Measurements from ENCODE around the gene MCF2L.

MCF2L gene

DNA sequence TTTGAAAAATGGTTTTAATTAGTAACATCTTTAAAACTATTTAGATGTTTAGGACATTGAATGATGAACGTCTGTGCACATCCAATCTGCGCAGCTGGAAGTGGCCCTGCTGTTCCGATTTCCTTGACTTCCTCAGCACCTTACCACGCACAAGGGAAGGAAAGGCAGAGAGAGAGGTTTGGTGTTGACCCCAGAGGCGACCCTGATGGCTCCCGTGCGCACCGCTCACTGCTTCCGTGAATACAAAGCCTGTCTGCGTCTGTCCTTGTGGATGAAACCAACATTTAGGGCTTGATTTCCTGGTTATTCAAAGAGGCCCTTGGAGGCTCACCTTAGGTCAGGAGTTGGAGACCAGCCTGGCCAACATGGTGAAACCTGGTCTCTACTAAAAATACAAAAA lies 8.5 kb downstream of the MCF2L start:
- no peak overlapping the region for H3K4me3 ChIP-seq (ENCODE audit: low read depth, low read length)
- TF ChIP-seq, protein P1, sequence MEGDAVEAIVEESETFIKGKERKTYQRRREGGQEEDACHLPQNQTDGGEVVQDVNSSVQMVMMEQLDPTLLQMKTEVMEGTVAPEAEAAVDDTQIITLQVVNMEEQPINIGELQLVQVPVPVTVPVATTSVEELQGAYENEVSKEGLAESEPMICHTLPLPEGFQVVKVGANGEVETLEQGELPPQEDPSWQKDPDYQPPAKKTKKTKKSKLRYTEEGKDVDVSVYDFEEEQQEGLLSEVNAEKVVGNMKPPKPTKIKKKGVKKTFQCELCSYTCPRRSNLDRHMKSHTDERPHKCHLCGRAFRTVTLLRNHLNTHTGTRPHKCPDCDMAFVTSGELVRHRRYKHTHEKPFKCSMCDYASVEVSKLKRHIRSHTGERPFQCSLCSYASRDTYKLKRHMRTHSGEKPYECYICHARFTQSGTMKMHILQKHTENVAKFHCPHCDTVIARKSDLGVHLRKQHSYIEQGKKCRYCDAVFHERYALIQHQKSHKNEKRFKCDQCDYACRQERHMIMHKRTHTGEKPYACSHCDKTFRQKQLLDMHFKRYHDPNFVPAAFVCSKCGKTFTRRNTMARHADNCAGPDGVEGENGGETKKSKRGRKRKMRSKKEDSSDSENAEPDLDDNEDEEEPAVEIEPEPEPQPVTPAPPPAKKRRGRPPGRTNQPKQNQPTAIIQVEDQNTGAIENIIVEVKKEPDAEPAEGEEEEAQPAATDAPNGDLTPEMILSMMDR (IDR thresholded peaks at IDR 0.05; ENCODE audit: low read depth, low read length) = no peak

DNA sequence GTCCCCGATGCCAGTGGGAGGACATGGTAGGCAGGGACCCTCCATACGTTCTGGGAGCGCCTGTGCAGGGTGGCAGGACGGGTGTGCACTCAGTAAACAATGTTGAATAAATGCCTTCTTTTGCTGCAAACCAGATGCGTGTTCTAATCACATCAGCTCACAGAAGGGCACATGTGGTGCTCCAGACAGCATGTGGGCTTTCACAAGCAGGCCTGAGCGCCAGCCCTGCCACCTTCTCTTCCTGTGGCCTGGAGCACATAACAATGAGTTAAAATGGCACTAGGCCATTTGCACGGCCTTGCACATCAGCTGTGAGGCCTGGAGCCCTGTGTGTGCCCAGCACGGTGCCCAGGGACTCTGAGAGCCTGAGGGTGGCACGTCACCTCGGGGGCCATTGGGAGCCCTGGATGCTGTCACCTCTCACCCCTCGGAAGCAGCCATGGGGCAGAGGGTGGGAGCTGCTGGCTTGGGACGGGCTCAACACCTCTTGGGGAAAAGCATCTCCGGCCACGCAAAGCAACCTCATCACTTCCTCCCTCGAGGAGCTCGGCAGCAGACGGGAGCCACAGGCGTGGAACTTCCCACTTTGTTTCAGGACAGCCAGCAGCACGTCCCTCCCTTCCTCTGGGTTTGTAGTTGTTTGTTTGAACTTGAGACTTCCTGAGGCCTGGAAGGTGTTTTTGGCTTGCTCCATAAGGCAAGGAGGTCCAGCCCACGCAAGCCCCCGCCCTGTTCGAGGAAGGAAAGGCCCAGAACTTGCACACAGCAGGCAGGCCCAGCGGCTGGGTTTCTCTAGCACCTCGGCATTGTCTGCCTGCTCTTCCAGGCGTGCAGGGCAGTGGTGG lies 9.8 kb downstream of the MCF2L start:
- TF ChIP-seq, protein P1 (IDR thresholded peaks at IDR 0.05; ENCODE audit: low read depth, low read length) = no peak
- no peak overlapping the region for H3K4me3 ChIP-seq (ENCODE audit: low read depth, low read length)

DNA sequence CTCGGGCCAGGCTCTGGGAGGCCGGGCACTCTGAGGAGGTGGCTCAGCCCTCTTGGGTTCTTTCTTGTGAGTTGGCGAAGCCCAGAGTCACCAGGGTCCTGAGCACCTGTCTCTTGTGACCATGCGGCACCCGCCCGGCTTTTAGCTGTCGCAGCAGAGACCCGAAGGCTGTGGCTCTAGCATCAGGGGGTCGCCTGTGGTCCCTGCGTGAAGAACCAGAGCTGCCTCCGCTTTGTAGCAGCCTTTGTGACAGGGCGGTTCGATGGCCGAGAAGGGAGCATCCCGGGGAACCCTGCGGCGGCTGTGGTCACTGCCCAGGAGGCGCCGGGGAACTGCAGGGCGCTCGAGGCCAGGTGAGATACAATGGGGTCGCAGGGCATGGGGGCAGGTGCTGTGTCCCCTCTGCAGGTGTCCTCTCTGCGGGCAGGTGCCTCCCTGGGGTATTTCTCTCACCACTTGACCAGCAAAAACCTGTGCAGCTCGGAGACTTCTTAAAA lies 10.4 kb downstream of the MCF2L start:
- TF ChIP-seq, protein P1 (IDR thresholded peaks at IDR 0.05; ENCODE audit: low read depth, low read length) = no peak
- no peak overlapping the region for H3K4me3 ChIP-seq (ENCODE audit: low read depth, low read length)

DNA sequence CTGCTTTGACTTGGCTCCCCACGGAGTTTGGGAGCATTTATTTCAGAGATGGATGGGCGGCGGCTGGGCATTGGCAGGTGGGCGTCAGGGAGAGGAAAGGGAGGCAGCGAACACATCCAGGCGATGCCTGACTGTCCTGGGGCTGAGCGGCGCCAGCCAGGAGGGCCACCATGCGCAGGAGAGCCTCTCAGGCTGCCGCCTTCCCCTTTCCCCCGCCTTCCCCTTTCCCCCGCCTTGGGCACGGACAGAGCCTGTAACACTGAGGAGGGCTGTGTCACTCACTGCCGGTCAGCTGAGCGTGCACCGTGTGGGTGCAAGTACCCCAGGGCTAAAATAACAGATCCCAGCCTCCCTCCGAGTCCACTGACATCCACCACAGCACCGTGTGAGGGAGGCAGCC lies 11.4 kb downstream of the MCF2L start:
- no peak overlapping the region for H3K4me3 ChIP-seq (ENCODE audit: low read depth, low read length)
- TF ChIP-seq, protein P1 (IDR thresholded peaks at IDR 0.05; ENCODE audit: low read depth, low read length) = no peak

DNA sequence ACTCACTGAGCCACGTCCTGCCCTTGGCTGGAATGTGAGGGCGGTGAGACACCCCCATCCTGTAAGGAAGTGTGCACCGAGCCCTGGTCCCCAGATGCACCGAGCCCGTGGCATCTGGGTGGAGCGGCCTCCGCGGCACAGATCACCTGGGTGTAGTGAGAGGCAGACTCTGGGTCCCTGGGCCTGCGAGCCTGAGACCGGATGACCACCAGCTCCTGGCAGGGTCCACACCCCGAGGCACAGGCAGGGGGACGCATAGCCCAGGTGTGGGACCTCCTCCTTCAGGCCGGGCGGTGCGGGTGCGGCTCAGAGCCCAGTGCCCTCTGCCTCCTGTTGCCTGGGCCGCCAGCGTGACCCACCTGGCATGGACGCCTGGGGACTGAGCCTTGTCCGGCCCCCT lies 12.4 kb downstream of the MCF2L start:
- H3K4me3 ChIP-seq (ENCODE audit: low read depth, low read length) = no peak overlapping the region
- TF ChIP-seq, protein P1 (IDR thresholded peaks at IDR 0.05; ENCODE audit: low read depth, low read length) = no peak

DNA sequence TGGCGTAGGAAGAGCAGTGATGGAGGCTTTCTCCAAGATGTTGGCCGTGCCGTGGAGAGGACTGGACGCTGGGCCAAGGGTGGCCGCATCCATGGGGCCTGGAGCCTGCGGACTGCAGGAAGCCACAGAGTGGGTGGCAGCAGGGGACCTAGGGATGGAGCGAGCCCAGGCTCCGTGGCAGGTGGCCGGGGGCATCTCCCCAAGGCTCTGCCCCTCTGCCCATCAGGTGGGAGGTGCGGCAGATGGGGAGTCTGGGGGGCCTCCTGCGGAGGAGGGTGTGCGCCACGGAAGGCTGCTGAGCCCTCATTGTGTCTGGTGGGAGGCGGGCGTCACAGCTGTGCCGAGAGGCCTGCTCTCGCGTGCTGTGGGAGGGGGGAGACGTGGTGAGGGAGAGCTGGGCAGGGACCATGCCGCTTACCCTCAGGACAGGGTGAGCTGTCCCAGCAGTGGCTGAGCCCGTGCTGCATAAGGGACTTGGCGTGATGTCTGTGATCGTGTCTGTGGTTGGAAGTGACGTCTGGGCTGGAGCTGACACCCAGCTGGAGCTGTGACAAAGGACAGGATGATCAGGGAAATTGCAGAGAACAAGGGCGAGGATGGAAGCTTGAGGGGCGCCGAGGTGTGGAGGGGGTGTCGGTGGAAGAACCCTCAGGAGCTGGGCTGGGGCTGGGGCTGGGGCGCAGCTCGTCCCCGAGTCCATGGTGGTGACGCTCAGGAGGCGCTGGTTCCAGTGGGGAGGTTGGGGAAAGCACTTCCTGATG lies 13.4 kb downstream of the MCF2L start:
- TF ChIP-seq, protein P1 (IDR thresholded peaks at IDR 0.05; ENCODE audit: low read depth, low read length) = no peak
- H3K4me3 ChIP-seq (ENCODE audit: low read depth, low read length) = no peak overlapping the region

DNA sequence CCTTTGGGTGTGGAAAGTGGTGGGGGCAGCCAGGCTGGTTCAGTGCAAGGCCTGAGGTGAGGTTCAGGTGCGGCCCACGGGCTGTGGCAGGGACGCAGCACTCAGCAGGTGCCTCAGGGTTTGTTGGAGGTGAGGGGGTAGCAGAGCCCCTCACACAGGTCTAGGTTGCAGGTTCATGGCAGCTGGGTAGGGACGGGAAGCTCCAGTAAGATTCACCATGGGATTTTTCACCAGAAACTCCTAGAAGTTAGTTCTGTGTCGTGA lies 14.0 kb downstream of the MCF2L start:
- no peak overlapping the region for H3K4me3 ChIP-seq (ENCODE audit: low read depth, low read length)

More for the DNA sequence above, 14.0 kb downstream of the MCF2L start:
- TF ChIP-seq, protein P1 (IDR thresholded peaks at IDR 0.05; ENCODE audit: low read depth, low read length) = no peak
